ENCODE results near the gene MYL9. TPM values are rescaled to one million over a fixed set of nuclear protein-coding genes. Genes with fewer than 3 reads are reported as not detected.

Gene MYL9
- 10 to 100 TPM; 16.9 to 26.7 TPM for total RNA-seq

GRCh38 chr20:36541227-36541767 lies at the start of gene MYL9:
Gene MYL9, plus strand, starts transcription at chr20:36541519. Its CDS starts 3,366 bp downstream, at chr20:36544885.
- intact Hi-C loops (cut with DNase I), result no loop called here
- Histone ChIP-seq H3K36me3 (replicated peaks in 1 of 2; ENCODE audit: insufficient read depth in 1 of 2, low read depth in 2 of 2) (no peaks in the 10 kb centered on the region), H3K27ac (peak within 1 kb of the TSS in 3 of 4 donors; percentile 63 to 67 (median 66)), H3K4me1 (peaks cover 40% of the 10 kb centered on the region), H3K27me3 (no peaks in the 10 kb centered on the region), H3K4me3 (peak within 1 kb of the TSS; percentile 3 to 11), H3K9me3 (no peaks in the 10 kb centered on the region)
- TF ChIP-seq CTCF (IDR thresholded peaks at IDR 0.05) (no peak), POLR2A (IDR thresholded peaks at IDR 0.05) (peak in 1 of 3 donors; percentile 20)
- DNase-seq (peak; percentile 70 to 81 (median 80)), ATAC-seq (peak; percentile 77)
- WGBS, 2 donors, result 7 to 23% methylated on average over 7 to 15 of the region's 41 CpGs

- Histone ChIP-seq H3K4me3 (no peak overlapping the region), H3K4me1 (peaks cover 28% of the 10 kb centered on the region), H3K27ac (peak overlapping the region; percentile 6 to 52 (median 40)), H3K27me3 (no peaks in the 10 kb centered on the region), H3K36me3 (replicated peaks in 1 of 2; ENCODE audit: insufficient read depth in 1 of 2, low read depth in 2 of 2) (peaks cover 0 to 2% of the 10 kb centered on the region in 2 donors), H3K9me3 (no peaks in the 10 kb centered on the region)
- DNase-seq, result no peak
- intact Hi-C loops (cut with DNase I), result no loop called here
- ATAC-seq, result peak; percentile 34
- TF ChIP-seq POLR2A (IDR thresholded peaks at IDR 0.05) (no peak), CTCF (IDR thresholded peaks at IDR 0.05) (no peak)
- 43 to 59% methylated on average over 7 to 8 of the region's 8 CpGs for WGBS, 2 donors
These were observed 49.3 kb upstream of the MYL9 start for GRCh38 chr20:36491901-36492617.

- no peak overlapping the region for H3K4me3 ChIP-seq
- DNase-seq, result peak in 3 of 4 donors; percentile 44 to 61 (median 50)
- no peaks in the 10 kb centered on the region for H3K27me3 ChIP-seq
- intact Hi-C loops (cut with DNase I), result no loop called here
- no peak for ATAC-seq
- peaks cover 0 to 5% of the 10 kb centered on the region in 2 donors for H3K36me3 ChIP-seq (replicated peaks in 1 of 2; ENCODE audit: insufficient read depth in 1 of 2, low read depth in 2 of 2)
- H3K4me1 ChIP-seq, result peaks cover 32% of the 10 kb centered on the region
- WGBS, 2 donors, result 76 to 78% methylated on average over 9 of the region's 10 CpGs
- H3K9me3 ChIP-seq, result no peaks in the 10 kb centered on the region
- TF ChIP-seq POLR2A (IDR thresholded peaks at IDR 0.05), result no peak
- TF ChIP-seq CTCF (IDR thresholded peaks at IDR 0.05), result peak in 6 of 7 experiments; percentile 24 to 53 (median 40)
- H3K27ac ChIP-seq, result peak overlapping the region in 2 of 4 donors; percentile 51 to 52
These were observed 48.1 kb upstream of the MYL9 start for GRCh38 chr20:36493051-36493800.

GRCh38 chr20:36493801-36494114 lies 47.6 kb upstream of the MYL9 start:
- peak overlapping the region in 2 of 4 donors; percentile 43 to 51 for H3K27ac ChIP-seq
- TF ChIP-seq POLR2A (IDR thresholded peaks at IDR 0.05) (no peak), CTCF (IDR thresholded peaks at IDR 0.05) (no peak)
- no peaks in the 10 kb centered on the region for H3K27me3 ChIP-seq
- peaks cover 35% of the 10 kb centered on the region for H3K4me1 ChIP-seq
- peaks cover 0 to 5% of the 10 kb centered on the region in 2 donors for H3K36me3 ChIP-seq (replicated peaks in 1 of 2; ENCODE audit: insufficient read depth in 1 of 2, low read depth in 2 of 2)
- ATAC-seq (no peak), DNase-seq (peak in 3 of 4 donors; percentile 53 to 66 (median 58))
- 42 to 56% methylated on average over 3 to 7 of the region's 7 CpGs for WGBS, 2 donors
- no peak overlapping the region for H3K4me3 ChIP-seq
- no peaks in the 10 kb centered on the region for H3K9me3 ChIP-seq
- intact Hi-C loops (cut with DNase I), result no loop called here

Data from body of pancreas (tissue), 4 donors.